Esophagus muscularis mucosa (tissue), 4 donors: ENCODE results near the gene POLRMT.

Experiments used
- CTCF ChIP-seq, 3 experiments: fragments of 200-600 bp in 2 of 3; fragments of 450-650 bp in 1 of 3; sonication (generic) in 2 of 3; IDR thresholded peaks; one replicate each; pipeline ENCODE4 v1.5.1; 2017 to 2019; ENCODE audit warnings: antibody characterized with exemption in 3 of 3, mild to moderate bottlenecking in 2 of 3, moderate library complexity in 1 of 3
- EP300 ChIP-seq: sonication (generic); formaldehyde crosslinking; IDR thresholded peaks from one replicate; pipeline ENCODE4 v1.6.1; 2017; ENCODE audit warnings: antibody characterized with exemption
- POLR2A ChIP-seq: fragments of 450-650 bp; IDR thresholded peaks from one replicate; pipeline ENCODE4 v1.6.1; 2017; ENCODE audit warnings: antibody characterized with exemption, moderate library complexity, mild to moderate bottlenecking, low read depth
- POLR2AphosphoS5 ChIP-seq, 2 donors: sonication (generic); formaldehyde crosslinking; IDR thresholded peaks; one replicate each; pipeline ENCODE4 v1.6.1; 2017; ENCODE audit warnings: antibody characterized with exemption in 2 of 2

- TF ChIP-seq CTCF (IDR thresholded peaks at IDR 0.05) (no peak), EP300 (no peak), POLR2AphosphoS5 (IDR thresholded peaks at IDR 0.05) (no peak), POLR2A (no peak)
These were observed 20.4 kb downstream of the POLRMT start for GRCh38 chr19:612941-613340.
